WTC11 (cell line): ENCODE data around the gene CLMN. TPM values are rescaled to one million over a fixed set of nuclear protein-coding genes. Genes with fewer than 3 reads are reported as not detected.
"Not testable (repeated sequence)": the region's sequence is repeated elsewhere in the genome, so short reads cannot be mapped to it uniquely, and the experiment has no call there.

Experiments used
- ATAC-seq: fragments of 200-7000 bp; cut with Tn5 transposase; 2 replicates; pipeline ENCODE4 v1.10.0; 2021; ENCODE audit warnings: mild to moderate bottlenecking, moderate library complexity
- CTCF ChIA-PET: fragments of 300-600 bp; sonication (Branson Sonifier 250); formaldehyde crosslinking; loops from one replicate; lab custom pipeline; 2021; ENCODE audit warnings: antibody characterized with exemption; lab: Charles Lee
- POLR2A ChIA-PET: fragments of 350-600 bp; sonication (Branson Sonifier 250); formaldehyde crosslinking; loops from one replicate; lab custom pipeline; 2021; ENCODE audit warnings: antibody characterized with exemption; lab: Charles Lee
- DNase-seq: peaks from one replicate; pipeline ENCODE4 v3.0.0; 2021; ENCODE audit warnings: low spot score
- H3K27ac Mint-ChIP-seq: 2 replicates; pipeline ENCODE4 v1.8.0; 2021; ENCODE audit warnings: mixed read lengths
- H3K27me3 Mint-ChIP-seq: 2 replicates; pipeline ENCODE4 v1.8.0; 2021; ENCODE audit warnings: low read depth, mild to moderate bottlenecking, moderate library complexity, mixed read lengths
- H3K36me3 Mint-ChIP-seq: 2 replicates; pipeline ENCODE4 v1.8.0; 2021; ENCODE audit warnings: mixed read lengths
- H3K4me1 Mint-ChIP-seq: 2 replicates; pipeline ENCODE4 v1.8.0; 2022; ENCODE audit warnings: mixed read lengths
- H3K4me3 Mint-ChIP-seq: 2 replicates; pipeline ENCODE4 v1.8.0; 2021; ENCODE audit warnings: mild to moderate bottlenecking, moderate library complexity, mixed read lengths
- H3K9me3 Mint-ChIP-seq: 2 replicates; pipeline ENCODE4 v1.8.0; 2021; ENCODE audit warnings: mixed read lengths
- ATF1 ChIP-seq: sonication (generic); formaldehyde crosslinking; IDR thresholded peaks from 2 replicates; pipeline ENCODE4 v1.8.1; 2023; ENCODE audit warnings: mild to moderate bottlenecking, moderate library complexity, missing genetic modification reagents
- ELF4 ChIP-seq: sonication (generic); formaldehyde crosslinking; IDR thresholded peaks from 2 replicates; pipeline ENCODE4 v1.8.1; 2022; ENCODE audit warnings: low read depth, mild to moderate bottlenecking, moderate library complexity, missing genetic modification reagents
- ESRRA ChIP-seq: sonication (generic); formaldehyde crosslinking; IDR thresholded peaks from 2 replicates; pipeline ENCODE4 v1.8.1; 2022; ENCODE audit warnings: mild to moderate bottlenecking, missing genetic modification reagents, borderline replicate concordance
- GTF2I ChIP-seq: fragments of 250-450 bp; sonication (Bioruptor Pico); conservative IDR thresholded peaks from 2 replicates; pipeline ENCODE4 v1.4.0; 2021; ENCODE audit warnings: mild to moderate bottlenecking
- HMGXB4 ChIP-seq: sonication (generic); formaldehyde crosslinking; IDR thresholded peaks from 2 replicates; pipeline ENCODE4 v1.8.1; 2023; ENCODE audit warnings: mild to moderate bottlenecking, moderate library complexity, missing genetic modification reagents
- IRF2 ChIP-seq: sonication (generic); formaldehyde crosslinking; IDR thresholded peaks from 2 replicates; pipeline ENCODE4 v1.8.0; 2022; ENCODE audit warnings: low read depth, missing genetic modification reagents, borderline replicate concordance
- JAZF1 ChIP-seq: fragments of 250-450 bp; sonication (Bioruptor Pico); IDR thresholded peaks from 2 replicates; pipeline ENCODE4 v1.9.0; 2021; ENCODE audit warnings: moderate library complexity, mild to moderate bottlenecking, inconsistent platforms
- NFATC4 ChIP-seq: fragments of 250-450 bp; sonication (Bioruptor Pico); IDR thresholded peaks from 2 replicates; pipeline ENCODE4 v1.9.0; 2021; ENCODE audit warnings: mild to moderate bottlenecking
- NR1H2 ChIP-seq: sonication (generic); formaldehyde crosslinking; IDR thresholded peaks from 2 replicates; pipeline ENCODE4 v1.9.0; 2021; ENCODE audit warnings: mild to moderate bottlenecking, moderate library complexity, missing genetic modification reagents
- RORB ChIP-seq: fragments of 250-450 bp; sonication (Bioruptor Pico); IDR thresholded peaks from 2 replicates; pipeline ENCODE4 v1.9.0; 2021; ENCODE audit warnings: mild to moderate bottlenecking
- TEAD1 ChIP-seq: sonication (generic); formaldehyde crosslinking; IDR thresholded peaks from 2 replicates; pipeline ENCODE4 v1.8.0; 2022; ENCODE audit warnings: mild to moderate bottlenecking, missing genetic modification reagents
- TEAD4 ChIP-seq: sonication (generic); formaldehyde crosslinking; IDR thresholded peaks from 2 replicates; pipeline ENCODE4 v1.8.0; 2022; ENCODE audit warnings: mild to moderate bottlenecking, missing genetic modification reagents
- USF2 ChIP-seq: sonication (generic); formaldehyde crosslinking; IDR thresholded peaks from 2 replicates; pipeline ENCODE4 v1.8.1; 2023; ENCODE audit warnings: mild to moderate bottlenecking, missing genetic modification reagents, moderate library complexity
- ZBTB21 ChIP-seq: sonication (generic); formaldehyde crosslinking; IDR thresholded peaks from 2 replicates; pipeline ENCODE4 v1.8.1; 2023; ENCODE audit warnings: mild to moderate bottlenecking, missing genetic modification reagents, borderline replicate concordance
- ZNF232 ChIP-seq: sonication (generic); formaldehyde crosslinking; IDR thresholded peaks from 2 replicates; pipeline ENCODE4 v1.8.0; 2022; ENCODE audit warnings: mild to moderate bottlenecking, missing genetic modification reagents
- ZNF317 ChIP-seq: sonication (generic); formaldehyde crosslinking; IDR thresholded peaks from 2 replicates; pipeline ENCODE4 v1.8.1; 2023; ENCODE audit warnings: low read depth, mild to moderate bottlenecking, moderate library complexity, missing genetic modification reagents, borderline replicate concordance
- ZNF512 ChIP-seq: sonication (generic); formaldehyde crosslinking; IDR thresholded peaks from 2 replicates; pipeline ENCODE4 v1.8.1; 2022; ENCODE audit warnings: missing genetic modification reagents, borderline replicate concordance
- total RNA-seq: library from RNA; stranded (reverse); gene quantifications from 3 replicates; pipeline ENCODE4 v1.2.3, GENCODE V29; 2021

Gene CLMN
- total RNA-seq, 1 experiment from 2014 or later, result 12.2 TPM

- no peak overlapping the region for H3K4me3 Mint-ChIP-seq
- POLR2A ChIA-PET, result no interaction called here
- DNase-seq (no peak), ATAC-seq (no peak)
- H3K27ac Mint-ChIP-seq, result no peak overlapping the region
- H3K36me3 Mint-ChIP-seq, result peaks cover 3% of the 10 kb centered on the region; the same call in 1 of the 2 replicates
- peaks cover 9% of the 10 kb centered on the region; the same call in 1 of the 2 replicates for H3K4me1 Mint-ChIP-seq
- H3K9me3 Mint-ChIP-seq, result peaks cover 18% of the 10 kb centered on the region
- H3K27me3 Mint-ChIP-seq, result no peaks in the 10 kb centered on the region
- CTCF ChIA-PET, result no interaction called here
- TF ChIP-seq NR1H2 (CRISPR knock-in tag) (no peak), ELF4 (CRISPR knock-in tag) (no peak), GTF2I (CRISPR knock-in tag) (no peak), ZBTB21 (no peak), HMGXB4 (CRISPR knock-in tag) (no peak), ESRRA (CRISPR knock-in tag) (no peak), ZNF232 (CRISPR knock-in tag) (no peak)
Observed at GRCh38 chr14:95285566-95285965, 34.1 kb downstream of the CLMN start.

GRCh38 chr14:95283802-95284201 lies 35.9 kb downstream of the CLMN start:
- CTCF ChIA-PET, result interaction anchor here (0.6 kb wide), 1 partner anchor 37 kb away, joined by 4 read pairs; no protein-coding TSS in a partner anchor
- H3K36me3 Mint-ChIP-seq, H3K27ac Mint-ChIP-seq, H3K27me3 Mint-ChIP-seq, DNase-seq, H3K4me3 Mint-ChIP-seq, ATAC-seq, H3K4me1 Mint-ChIP-seq, POLR2A ChIA-PET: not testable (repeated sequence)
- peaks cover 26% of the 10 kb centered on the region for H3K9me3 Mint-ChIP-seq

GRCh38 chr14:95282986-95283380 lies 36.7 kb downstream of the CLMN start:
- POLR2A ChIA-PET, CTCF ChIA-PET: not testable (repeated sequence)

GRCh38 chr14:95282354-95282985 lies 37.2 kb downstream of the CLMN start:
- TF ChIP-seq NFATC4 (CRISPR knock-in tag) (no peak), ZNF512 (no peak), JAZF1 (CRISPR knock-in tag) (no peak), RORB (CRISPR knock-in tag) (no peak), ATF1 (no peak), TEAD4 (CRISPR knock-in tag) (no peak), IRF2 (no peak), TEAD1 (CRISPR knock-in tag) (no peak), ZNF317 (CRISPR knock-in tag) (no peak), USF2 (CRISPR knock-in tag) (no peak)
- TF ChIP-seq, all 79 proteins: peak for 0
- DNase-seq (no peak), ATAC-seq (no peak)
- Mint-ChIP-seq H3K27me3 (no peaks in the 10 kb centered on the region), H3K9me3 (peaks cover 32% of the 10 kb centered on the region), H3K27ac (no peak overlapping the region), H3K4me3 (no peak overlapping the region), H3K4me1 (peaks cover 7% of the 10 kb centered on the region; the same call in 1 of the 2 replicates), H3K36me3 (peaks cover 10% of the 10 kb centered on the region)
- ChIA-PET CTCF (interaction anchor here (1.2 kb wide), 1 partner anchor 132 kb away, joined by 4 read pairs; no protein-coding TSS in a partner anchor), POLR2A (no interaction called here)

More at GRCh38 chr14:95282986-95283380, 36.7 kb downstream of the CLMN start:
- not testable (repeated sequence) for H3K27ac Mint-ChIP-seq, DNase-seq, H3K27me3 Mint-ChIP-seq, H3K4me1 Mint-ChIP-seq, H3K36me3 Mint-ChIP-seq, H3K4me3 Mint-ChIP-seq, ATAC-seq
- H3K9me3 Mint-ChIP-seq, result peaks cover 29% of the 10 kb centered on the region
